HepG2 (cell line): ENCODE data around the gene PDZD2. TPM values are rescaled to one million over a fixed set of nuclear protein-coding genes. Genes with fewer than 3 reads are reported as not detected.

Experiments used
- ATAC-seq: fragments of 200-7000 bp; cut with Tn5 transposase; 3 replicates; pipeline ENCODE4 v1.9.1; 2020; ENCODE audit warnings: mild to moderate bottlenecking, moderate library complexity
- BruUV-seq: library from RNA; stranded (reverse); fragments of 400-500 nt; replicated peaks from 2 replicates; lab custom pipeline; 2021; lab: Mats Ljungman, UMichigan
- CTCF ChIA-PET: fragments of 300-600 bp; formaldehyde crosslinking; extraction: SDS; loops from one replicate; lab custom pipeline; 2021; ENCODE audit warnings: low total read pairs, inconsistent platforms, low intra/inter-chr PET ratio; lab: Yijun Ruan, JAX
- POLR2A ChIA-PET: fragments of 350-600 bp; sonication (Branson Sonifier 250); formaldehyde crosslinking; loops from one replicate; lab custom pipeline; 2020; ENCODE audit warnings: antibody characterized with exemption, inconsistent platforms; lab: Yijun Ruan, JAX
- DNase-seq: peaks from one replicate; pipeline ENCODE4 v3.0.0-alpha.2; 2015; ENCODE audit warnings: low spot score
- FAIRE-seq: peaks from 3 replicates; lab custom pipeline; 2011; peaks lifted over from hg19 to GRCh38; lab: Jason Lieb, UNC
- H2AFZ ChIP-seq: one replicate; pipeline ENCODE4 v1.6.1; 2011; ENCODE audit warnings: low read length, inconsistent platforms
- H3K27ac ChIP-seq: fragments of 300-600 bp; 3 replicates; pipeline ENCODE4 v1.8.0; 2011; ENCODE audit warnings: mixed run types, mild to moderate bottlenecking, mixed read lengths, low read length, inconsistent platforms; ENCODE audit not compliant: insufficient read depth; ENCODE audit errors: extremely low read length
- H3K27me3 ChIP-seq, 2 experiments: fragments of 200-600 bp in 1 of 2; 2 replicates in 1 of 2; 3 replicates in 1 of 2; pipeline versions ENCODE4 v1.6.0 to v1.8.0; 2011; ENCODE audit warnings: low read length in 2 of 2, mild to moderate bottlenecking in 2 of 2, moderate library complexity in 2 of 2, inconsistent platforms in 1 of 2; ENCODE audit not compliant: insufficient read depth in 2 of 2, control insufficient read depth in 1 of 2
- H3K36me3 ChIP-seq, 2 experiments: fragments of 200-600 bp in 1 of 2; replicated peaks in 1 of 2; 2 replicates in 1 of 2; 3 replicates in 1 of 2; pipeline versions ENCODE4 v1.5.1 to v1.8.0; 2011; ENCODE audit warnings: low read length in 2 of 2, inconsistent platforms in 1 of 2; ENCODE audit not compliant: insufficient read depth in 2 of 2, control insufficient read depth in 1 of 2
- H3K4me1 ChIP-seq: 2 replicates; pipeline ENCODE4 v1.5.1; 2012; ENCODE audit warnings: low read length, inconsistent platforms; ENCODE audit not compliant: insufficient read depth
- H3K4me2 ChIP-seq: 2 replicates; pipeline ENCODE4 v1.6.0; 2011; ENCODE audit warnings: low read depth, low read length, inconsistent platforms
- H3K4me3 ChIP-seq, 3 experiments: fragments of 200-600 bp in 1 of 3; sonication (generic), shearing (Covaris generic) in 1 of 3; replicated peaks in 1 of 3; 2 replicates each; pipeline ENCODE4 v1.5.1; 2011 to 2016; ENCODE audit warnings: low read length in 3 of 3, inconsistent platforms in 2 of 3, low read depth in 2 of 3, mild to moderate bottlenecking in 2 of 3, control low read depth in 1 of 3, mixed read lengths in 1 of 3; ENCODE audit not compliant: insufficient read depth in 1 of 3
- H3K79me2 ChIP-seq: one replicate; pipeline ENCODE4 v1.6.1; 2011; ENCODE audit warnings: low read length, inconsistent platforms; ENCODE audit not compliant: insufficient read depth
- H3K9ac ChIP-seq: 2 replicates; pipeline ENCODE4 v1.6.0; 2011; ENCODE audit warnings: mild to moderate bottlenecking, low read depth, low read length, inconsistent platforms; ENCODE audit not compliant: insufficient read depth
- H3K9me3 ChIP-seq: 2 replicates; pipeline ENCODE4 v1.5.1; 2012; ENCODE audit warnings: mild to moderate bottlenecking, low read length
- H4K20me1 ChIP-seq: 2 replicates; pipeline ENCODE4 v1.6.0; 2011; ENCODE audit warnings: inconsistent platforms, mild to moderate bottlenecking, low read length, moderate library complexity; ENCODE audit not compliant: insufficient read depth
- CHCHD3 ChIP-seq: sonication (generic); formaldehyde crosslinking; IDR thresholded peaks from 2 replicates; pipeline ENCODE4 v1.8.0; 2022; ENCODE audit warnings: mild to moderate bottlenecking, missing genetic modification reagents, moderate library complexity
- CREB3 ChIP-seq: sonication (generic); formaldehyde crosslinking; IDR thresholded peaks from 2 replicates; pipeline ENCODE4 v1.5.0; 2020; ENCODE audit warnings: missing genetic modification reagents
- FOXP1 ChIP-seq, 2 experiments: fragments of 450-650 bp in 1 of 2; IDR thresholded peaks; 2 replicates each; pipeline ENCODE4 v1.6.1; 2017 to 2018; ENCODE audit warnings: antibody characterized with exemption in 1 of 2
- KAT8 ChIP-seq: IDR thresholded peaks from 2 replicates; pipeline ENCODE4 v1.6.1; 2016; ENCODE audit warnings: missing genetic modification reagents, missing compliant biosample characterization
- MEF2D ChIP-seq: sonication (generic); formaldehyde crosslinking; IDR thresholded peaks from 2 replicates; pipeline ENCODE4 v1.5.1; 2020; ENCODE audit warnings: mild to moderate bottlenecking, missing genetic modification reagents
- MYC ChIP-seq: sonication (generic); formaldehyde crosslinking; IDR thresholded peaks from 2 replicates; pipeline ENCODE4 v1.9.0; 2021; ENCODE audit warnings: missing genetic modification reagents, borderline replicate concordance
- POLR2AphosphoS5 ChIP-seq: IDR thresholded peaks from 2 replicates; pipeline ENCODE4 v1.6.1; 2012; ENCODE audit warnings: low read depth, low read length
- RCOR2 ChIP-seq: IDR thresholded peaks from 2 replicates; pipeline ENCODE4 v1.6.1; 2016; ENCODE audit warnings: missing biosample characterization, missing genetic modification reagents
- YEATS4 ChIP-seq: sonication (generic); formaldehyde crosslinking; IDR thresholded peaks from 2 replicates; pipeline ENCODE4 v1.4.0; 2020; ENCODE audit warnings: missing genetic modification reagents, borderline replicate concordance
- ZNF558 ChIP-seq: sonication (generic); formaldehyde crosslinking; IDR thresholded peaks from 2 replicates; pipeline ENCODE4 v1.9.0; 2022; ENCODE audit warnings: mild to moderate bottlenecking, missing genetic modification reagents, borderline replicate concordance
- ZNF589 ChIP-seq: sonication (generic); formaldehyde crosslinking; conservative IDR thresholded peaks from 2 replicates; pipeline ENCODE4 v1.8.0; 2022; ENCODE audit warnings: mild to moderate bottlenecking, moderate library complexity, missing genetic modification reagents
- ZNF781 ChIP-seq: sonication (generic); formaldehyde crosslinking; IDR thresholded peaks from 2 replicates; pipeline ENCODE4 v1.5.1; 2020; ENCODE audit warnings: borderline replicate concordance, mild to moderate bottlenecking, missing genetic modification reagents; ENCODE audit errors: not compliant biosample characterization
- WGBS: methylation state at CpG from one replicate; pipeline ENCODE4 v1.1.6; 2017; ENCODE audit warnings: low lambda C conversion rate; 5-methylcytosine and 5-hydroxymethylcytosine counted together
- in situ Hi-C: cut with HindIII; loops from 2 replicates; pipeline ENCODE4 v1.10.0; 2017; ENCODE audit warnings: low pct_unique_long_range_greater_than_20kb; ENCODE audit not compliant: extremely low pct_ligation_motif_present
- intact Hi-C: fragments of 100-400 bp; cut with micrococcal nuclease; formaldehyde crosslinking; loops from one replicate; pipeline ENCODE4 v1.10.0; 2022; ENCODE audit not compliant: unreplicated experiment
- polyA plus RNA-seq, 8 experiments: library from polyadenylated mRNA; depleted of rRNA in 3 of 8; stranded (reverse) in 7 of 8; unstranded in 1 of 8; fragments of >200 nt; fragmentation: Illumina TruSeq in 4 of 8; extraction: Trizol in 4 of 8; gene quantifications; 2 replicates each; pipeline versions ENCODE4 v1.2.1 to v1.2.3, GENCODE V29; 2011 to 2016; ENCODE audit warnings: low read depth in 4 of 8, missing spikeins in 1 of 8, mixed read lengths in 1 of 8; ENCODE audit not compliant: insufficient read depth in 1 of 8
- total RNA-seq, 5 experiments: library from RNA; depleted of rRNA; stranded (reverse); fragments of >200 nt; fragmentation: Illumina TruSeq; extraction: Trizol; gene quantifications; 2 replicates each; pipeline ENCODE4 v1.2.3, GENCODE V29; 2016; ENCODE audit warnings: low read depth in 1 of 5
- TF ChIP-seq, protein P1 (sequence below): sonication (generic); formaldehyde crosslinking; IDR thresholded peaks from 2 replicates; pipeline ENCODE4 v1.4.0; 2020; ENCODE audit warnings: missing genetic modification reagents
- TF ChIP-seq, protein P2 (sequence below): sonication (generic); formaldehyde crosslinking; IDR thresholded peaks from 2 replicates; pipeline ENCODE4 v1.4.0; 2020; ENCODE audit warnings: mild to moderate bottlenecking, missing genetic modification reagents

The PDZD2 gene
- total and polyA plus RNA-seq, 2 of the 13 experiments (the other 11 are each of a cell fraction or from before 2014, with no cell fraction given): 0.04 TPM; not detected in 1

DNA sequence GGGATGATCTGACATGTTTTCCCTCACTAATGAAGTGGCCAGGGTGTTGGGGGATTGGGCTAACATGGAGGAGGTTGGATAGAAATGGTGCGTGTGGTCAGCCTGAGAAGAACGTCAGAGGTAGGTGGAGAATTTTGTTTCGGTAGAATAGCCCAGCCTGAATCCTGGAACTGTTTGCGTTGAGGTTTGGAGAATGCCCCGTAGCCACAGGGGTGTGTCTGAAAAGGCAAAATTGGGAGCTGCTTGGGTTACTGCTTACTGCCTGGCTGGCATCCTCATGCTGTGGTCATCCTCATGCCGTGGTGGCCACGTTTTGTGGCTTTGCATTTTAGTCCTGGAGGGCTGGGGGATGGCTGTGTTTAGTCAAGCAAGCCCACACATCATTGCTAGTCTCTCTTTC is 298.3 kb downstream of the PDZD2 start:
- H3K79me2 ChIP-seq: no peaks in the 10 kb centered on the region
- no peaks in the 10 kb centered on the region for H3K36me3 ChIP-seq
- no peak for FAIRE-seq
- no peaks in the 10 kb centered on the region for H4K20me1 ChIP-seq
- WGBS: 14% methylated on average over 4 of the region's 7 CpGs
- DNase-seq: no peak
- no peaks in the 10 kb centered on the region for H3K9me3 ChIP-seq
- TF ChIP-seq CHCHD3 (CRISPR knock-in tag) (no peak), YEATS4 (CRISPR knock-in tag) (no peak)
- no peak overlapping the region for H3K9ac ChIP-seq
- H2AFZ ChIP-seq: no peak overlapping the region
- POLR2A ChIA-PET: no interaction called here
- no peak for ATAC-seq
- no peaks in the 10 kb centered on the region for H3K4me1 ChIP-seq
- no TSS peak for BruUV-seq
- no peak overlapping the region for H3K27ac ChIP-seq
- peaks cover 4 to 16% of the 10 kb centered on the region in 2 experiments; a peak in 2 of 5 replicates for H3K27me3 ChIP-seq
- intact Hi-C loops: no loop called here
- H3K4me3 ChIP-seq: no peak overlapping the region
- CTCF ChIA-PET: no interaction called here
- in situ Hi-C loops: no loop called here
- no peak overlapping the region for H3K4me2 ChIP-seq

GRCh38 chr5:31937703-31938102 is 298.8 kb downstream of the PDZD2 start:
- CTCF ChIA-PET: no interaction called here
- 39% methylated on average over 5 of the region's 5 CpGs for WGBS
- FAIRE-seq: no peak

More at GRCh38 chr5:31937703-31938102, 298.8 kb downstream of the PDZD2 start:
- Histone ChIP-seq H3K27ac (no peak overlapping the region), H2AFZ (no peak overlapping the region), H3K4me1 (no peaks in the 10 kb centered on the region), H3K9me3 (no peaks in the 10 kb centered on the region), H4K20me1 (no peaks in the 10 kb centered on the region), H3K9ac (no peak overlapping the region), H3K4me2 (no peak overlapping the region), H3K79me2 (no peaks in the 10 kb centered on the region), H3K36me3 (no peaks in the 10 kb centered on the region), H3K27me3 (peaks cover 4 to 16% of the 10 kb centered on the region in 2 experiments; a peak in 2 of 5 replicates), H3K4me3 (no peak overlapping the region)
- no peak for TF ChIP-seq MEF2D
- TF ChIP-seq FOXP1 (IDR thresholded peaks at IDR 0.05): no peak
- no peak for TF ChIP-seq FOXP1 (CRISPR knock-in tag; IDR thresholded peaks at IDR 0.05)
- no peak for TF ChIP-seq CREB3 (CRISPR knock-in tag)
- no peak for TF ChIP-seq RCOR2 (CRISPR knock-in tag)
- no peak for TF ChIP-seq MYC (CRISPR knock-in tag)
- no peak for TF ChIP-seq KAT8 (CRISPR knock-in tag)
- no peak for TF ChIP-seq ZNF558 (CRISPR knock-in tag)
- TF ChIP-seq, protein P1, sequence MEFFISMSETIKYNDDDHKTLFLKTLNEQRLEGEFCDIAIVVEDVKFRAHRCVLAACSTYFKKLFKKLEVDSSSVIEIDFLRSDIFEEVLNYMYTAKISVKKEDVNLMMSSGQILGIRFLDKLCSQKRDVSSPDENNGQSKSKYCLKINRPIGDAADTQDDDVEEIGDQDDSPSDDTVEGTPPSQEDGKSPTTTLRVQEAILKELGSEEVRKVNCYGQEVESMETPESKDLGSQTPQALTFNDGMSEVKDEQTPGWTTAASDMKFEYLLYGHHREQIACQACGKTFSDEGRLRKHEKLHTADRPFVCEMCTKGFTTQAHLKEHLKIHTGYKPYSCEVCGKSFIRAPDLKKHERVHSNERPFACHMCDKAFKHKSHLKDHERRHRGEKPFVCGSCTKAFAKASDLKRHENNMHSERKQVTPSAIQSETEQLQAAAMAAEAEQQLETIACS (CRISPR knock-in tag): no peak
- TF ChIP-seq ZNF589 (CRISPR knock-in tag): no peak
- TF ChIP-seq POLR2AphosphoS5: no peak
- no peak for TF ChIP-seq ZNF781 (CRISPR knock-in tag)
- TF ChIP-seq, protein P2, sequence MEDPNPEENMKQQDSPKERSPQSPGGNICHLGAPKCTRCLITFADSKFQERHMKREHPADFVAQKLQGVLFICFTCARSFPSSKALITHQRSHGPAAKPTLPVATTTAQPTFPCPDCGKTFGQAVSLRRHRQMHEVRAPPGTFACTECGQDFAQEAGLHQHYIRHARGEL (CRISPR knock-in tag): no peak
- DNase-seq: no peak
- POLR2A ChIA-PET: no interaction called here
- intact Hi-C loops (no loop called here), in situ Hi-C loops (no loop called here)
- no TSS peak for BruUV-seq
- no peak for ATAC-seq
